Skeletal muscle tissue (tissue), 4 donors: Measurements from ENCODE around the gene LPCAT1. TPM values are rescaled to one million over a fixed set of nuclear protein-coding genes. Genes with fewer than 3 reads are reported as not detected.

Experiments used
- H3K27ac ChIP-seq: one replicate; pipeline ENCODE4 v1.7.0; 2013; ENCODE audit warnings: mild to moderate bottlenecking, low read depth, low read length, inconsistent platforms
- H3K27me3 ChIP-seq, 3 donors: one replicate each; pipeline ENCODE4 v1.7.0; 2013; ENCODE audit warnings: low read length in 3 of 3; ENCODE audit not compliant: control insufficient read depth in 3 of 3, insufficient read depth in 3 of 3
- H3K36me3 ChIP-seq, 3 donors: one replicate each; pipeline ENCODE4 v1.7.0; 2013; ENCODE audit warnings: low read length in 3 of 3; ENCODE audit not compliant: control insufficient read depth in 3 of 3, insufficient read depth in 3 of 3
- H3K4me1 ChIP-seq, 3 donors: one replicate each; pipeline ENCODE4 v1.7.0; 2013; ENCODE audit warnings: low read length in 3 of 3, mild to moderate bottlenecking in 3 of 3; ENCODE audit not compliant: control insufficient read depth in 3 of 3, insufficient read depth in 3 of 3
- H3K4me3 ChIP-seq, 3 donors: one replicate each; pipeline ENCODE4 v1.7.0; 2013; ENCODE audit warnings: low read length in 3 of 3
- H3K9ac ChIP-seq, 3 donors: one replicate each; pipeline ENCODE4 v1.7.0; 2013; ENCODE audit warnings: low read length in 3 of 3, mild to moderate bottlenecking in 3 of 3, moderate library complexity in 2 of 3, low read depth in 1 of 3
- H3K9me3 ChIP-seq, 3 donors: one replicate each; pipeline ENCODE4 v1.7.0; 2013; ENCODE audit warnings: low read length in 3 of 3; ENCODE audit not compliant: control insufficient read depth in 3 of 3
- total RNA-seq: library from RNA; depleted of rRNA; stranded (reverse); fragments of >200 nt; gene quantifications from one replicate; pipeline ENCODE4 v1.2.3, GENCODE V29; 2014
- donor health status: Osteomylitis.

LPCAT1 gene
- total RNA-seq, 1 donor from 2014 or later, result 35.5 TPM

DNA sequence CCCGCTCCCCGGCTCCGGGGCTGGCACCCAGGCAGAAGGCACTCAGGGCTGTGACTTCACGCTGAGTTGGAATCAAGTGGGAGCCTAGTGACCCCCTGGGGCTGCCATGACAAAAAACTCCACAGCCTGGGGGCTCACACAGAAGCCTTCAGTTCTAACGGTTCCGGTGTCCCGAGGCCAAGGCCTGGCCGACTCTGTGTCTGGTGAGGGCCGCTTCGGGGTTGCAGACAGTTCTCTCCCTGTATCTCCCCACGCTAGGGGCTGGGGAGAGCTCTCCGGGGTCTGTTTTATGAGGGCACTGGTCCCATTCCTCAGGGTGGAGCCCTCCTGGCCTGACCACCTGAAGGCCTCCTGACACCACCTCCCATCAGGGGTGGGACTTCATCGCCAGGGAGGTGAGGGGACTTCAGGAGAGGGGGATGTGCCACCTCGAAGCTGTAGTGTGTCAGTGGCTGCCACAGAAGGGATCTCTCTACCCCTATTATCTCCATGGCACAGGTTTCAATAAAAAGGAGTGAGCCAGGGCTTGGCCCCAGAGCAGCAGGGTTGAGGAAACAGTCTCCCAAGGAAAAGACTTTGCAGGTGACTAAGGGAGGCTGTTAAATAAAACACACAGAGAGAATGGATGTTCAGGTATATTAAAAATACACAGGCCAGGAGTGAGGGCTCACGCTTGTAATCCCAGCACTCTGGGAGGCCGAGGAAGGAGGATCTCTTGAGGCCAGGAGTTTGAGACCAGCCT, 77.0 kb downstream of the LPCAT1 start:
- Histone ChIP-seq H3K4me3 (no peak overlapping the region), H3K9ac (no peak overlapping the region), H3K9me3 (no peaks in the 10 kb centered on the region), H3K27me3 (peaks cover 43 to 64% (median 56%) of the 10 kb centered on the region in 3 donors), H3K4me1 (peaks cover 0 to 4% (median 3%) of the 10 kb centered on the region in 3 donors), H3K27ac (no peak overlapping the region), H3K36me3 (no peaks in the 10 kb centered on the region)

DNA sequence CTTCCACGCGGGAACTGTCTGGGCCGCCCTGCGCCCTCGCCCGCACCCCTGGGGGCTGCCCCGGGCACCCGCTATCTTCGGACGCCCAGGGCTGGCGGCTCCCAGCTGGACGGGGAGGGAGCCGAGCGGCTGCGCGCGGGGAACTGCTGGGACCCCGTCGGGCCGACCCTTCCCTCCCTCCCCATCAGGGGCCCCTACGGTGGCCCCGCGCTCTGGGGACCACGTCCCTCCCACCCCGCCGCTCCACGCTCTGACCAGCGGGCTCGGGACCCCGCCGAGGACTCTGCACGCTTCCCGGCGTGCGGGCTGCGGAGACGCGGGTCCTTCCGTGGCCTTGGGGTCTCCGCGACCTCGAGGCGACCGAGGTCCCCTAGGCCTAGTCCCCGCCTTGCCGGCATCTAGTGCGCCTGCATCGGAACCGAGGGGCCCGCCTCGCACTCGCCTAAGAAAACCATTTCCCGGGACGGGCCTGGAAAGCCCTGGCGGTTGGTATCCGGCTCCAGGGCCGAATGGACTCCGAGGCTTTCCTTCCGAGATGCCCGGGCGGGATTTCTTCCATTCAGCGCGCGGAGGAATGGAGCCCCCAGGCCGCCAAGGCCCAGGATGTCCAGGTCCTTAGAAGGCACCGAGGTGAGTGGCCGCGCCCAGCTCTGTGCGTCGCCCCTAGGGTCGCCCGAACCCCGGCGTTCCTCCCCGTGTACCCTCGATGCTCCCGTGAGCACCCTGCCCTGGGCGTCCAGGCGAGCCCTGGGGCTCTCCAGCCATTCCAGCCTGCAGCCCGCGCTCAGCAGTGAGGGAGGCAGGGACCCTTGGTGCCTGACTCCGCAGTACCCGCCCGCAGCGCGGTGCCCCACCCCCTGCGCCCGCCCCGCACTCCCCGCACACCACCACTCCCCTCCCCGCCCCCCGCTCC, 77.8 kb downstream of the LPCAT1 start:
- H3K9ac ChIP-seq, result no peak overlapping the region
- peaks cover 43 to 70% (median 63%) of the 10 kb centered on the region in 3 donors for H3K27me3 ChIP-seq
- H3K9me3 ChIP-seq, result peaks cover 0 to 3% (median 0%) of the 10 kb centered on the region in 3 donors
- no peak overlapping the region for H3K4me3 ChIP-seq
- H3K4me1 ChIP-seq, result peaks cover 0 to 4% (median 3%) of the 10 kb centered on the region in 3 donors
- no peaks in the 10 kb centered on the region for H3K36me3 ChIP-seq
- H3K27ac ChIP-seq, result no peak overlapping the region

DNA sequence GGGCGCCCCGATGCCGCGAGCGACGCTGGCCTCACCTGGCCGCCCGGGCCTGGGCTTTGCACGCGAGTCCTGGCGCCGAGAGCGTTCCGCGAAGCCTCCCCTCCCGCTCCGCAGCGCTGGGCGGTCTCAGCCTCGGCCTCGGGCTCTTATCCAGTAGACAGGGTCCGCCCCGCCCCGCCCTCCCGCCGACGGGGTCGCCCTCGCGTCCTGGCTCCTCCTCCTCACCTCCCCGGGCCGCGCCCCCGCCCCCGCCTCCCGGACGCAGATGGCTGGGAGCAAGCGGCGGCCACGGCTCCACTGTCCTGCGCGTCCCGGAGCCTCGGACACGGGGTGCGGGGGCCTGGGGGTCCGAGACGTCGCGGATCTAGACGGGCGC, 78.5 kb downstream of the LPCAT1 start, which contains the start of gene SLC6A3:
SLC6A3 (minus strand) TSS at position 128 of the 376 bp plus-strand sequence. CDS start 2,243 bp downstream, outside the sequence.
- Histone ChIP-seq H3K9me3 (peaks cover 0 to 5% (median 4%) of the 10 kb centered on the region in 3 donors), H3K36me3 (no peaks in the 10 kb centered on the region), H3K4me3 (no peak within 1 kb of the TSS), H3K27me3 (peaks cover 40 to 71% (median 63%) of the 10 kb centered on the region in 3 donors), H3K4me1 (peaks cover 0 to 4% (median 3%) of the 10 kb centered on the region in 3 donors), H3K27ac (no peak within 1 kb of the TSS), H3K9ac (no peak within 1 kb of the TSS)

DNA sequence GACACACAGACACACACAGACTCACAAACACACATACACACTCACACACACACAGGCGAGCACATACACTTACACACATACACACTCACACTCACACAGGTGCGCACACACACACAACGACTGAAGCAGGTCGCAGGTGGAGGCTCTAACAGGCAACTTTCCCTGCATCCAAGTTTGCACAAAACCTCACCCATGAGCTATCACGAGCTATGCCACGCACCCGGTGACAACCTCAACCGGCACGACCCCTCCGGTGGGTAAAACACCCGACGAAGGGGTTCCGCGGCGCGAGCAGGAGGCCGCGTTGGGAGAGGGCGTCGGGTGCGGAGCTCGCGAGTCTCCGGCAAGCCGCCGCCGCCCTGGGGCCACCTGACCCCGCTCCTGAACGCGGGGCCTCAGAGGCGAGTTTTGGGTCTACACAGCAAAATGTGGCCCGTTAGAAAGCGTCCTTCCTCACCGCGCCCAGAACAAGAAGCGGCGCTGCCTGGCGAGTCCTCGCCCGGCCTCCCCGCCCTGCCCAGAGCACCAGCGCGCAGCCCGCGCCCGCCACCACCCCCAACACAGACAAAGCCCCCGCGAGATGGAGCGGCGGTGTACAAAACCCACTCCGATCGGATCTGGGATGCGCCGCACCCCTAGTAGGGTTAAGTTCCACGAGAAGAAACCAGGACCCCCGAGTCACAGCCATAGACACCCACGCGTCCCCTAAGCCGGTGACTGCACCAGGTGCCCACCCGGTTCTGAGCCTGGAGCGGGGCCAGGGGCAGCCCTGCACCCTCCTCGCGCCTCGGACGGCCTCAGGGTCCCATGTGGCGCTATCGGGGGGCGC, 79.2 kb downstream of the LPCAT1 start:
- no peak overlapping the region for H3K27ac ChIP-seq
- H3K4me3 ChIP-seq, result no peak overlapping the region
- peaks cover 0 to 4% (median 3%) of the 10 kb centered on the region in 3 donors for H3K4me1 ChIP-seq
- H3K9me3 ChIP-seq, result peaks cover 0 to 6% (median 4%) of the 10 kb centered on the region in 3 donors
- no peak overlapping the region for H3K9ac ChIP-seq
- H3K36me3 ChIP-seq, result no peaks in the 10 kb centered on the region
- H3K27me3 ChIP-seq, result peaks cover 45 to 74% (median 64%) of the 10 kb centered on the region in 3 donors

DNA sequence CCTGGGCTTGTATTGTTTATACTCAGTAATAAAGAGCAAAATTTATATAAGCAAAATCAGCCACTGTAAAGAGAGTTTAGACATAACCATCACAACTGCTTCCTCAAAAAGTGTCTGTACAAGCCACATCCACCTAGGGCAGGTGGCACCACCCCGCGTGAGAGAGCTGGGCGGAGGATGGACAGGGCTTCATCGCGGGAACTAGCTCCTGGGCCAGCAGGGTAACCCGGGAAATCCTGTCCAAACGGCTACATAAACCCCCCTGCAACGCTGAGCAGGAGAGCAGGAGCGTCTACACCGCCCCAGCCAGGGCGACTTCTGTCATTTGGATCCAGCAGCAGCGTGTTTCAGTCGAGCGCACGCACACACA, 79.8 kb downstream of the LPCAT1 start:
- H3K4me3 ChIP-seq, result no peak overlapping the region

DNA sequence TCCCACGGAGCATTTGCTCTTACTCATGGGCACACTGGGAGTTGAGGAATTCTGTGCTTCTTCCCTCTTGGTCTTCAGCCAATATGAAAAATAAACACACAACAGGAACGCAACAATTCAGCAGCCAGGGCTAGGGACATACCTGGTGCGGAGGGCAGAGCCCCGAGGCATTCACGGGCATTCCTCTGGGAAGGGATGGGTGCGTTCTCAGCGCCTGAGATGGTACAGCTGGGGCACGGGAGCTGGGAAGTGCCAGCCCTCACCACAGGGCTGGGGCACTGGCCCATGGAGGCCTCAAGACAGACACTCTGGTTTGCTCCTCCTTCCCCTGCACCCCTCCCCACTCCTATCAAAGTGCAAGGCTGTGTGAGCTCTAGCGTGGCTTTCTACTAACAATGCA, 80.6 kb downstream of the LPCAT1 start:
- Histone ChIP-seq H3K27me3 (peaks cover 48 to 76% (median 60%) of the 10 kb centered on the region in 3 donors), H3K4me3 (no peak overlapping the region), H3K9ac (no peak overlapping the region)

More for the DNA sequence above, 79.8 kb downstream of the LPCAT1 start:
- Histone ChIP-seq H3K27me3 (peaks cover 45 to 72% (median 63%) of the 10 kb centered on the region in 3 donors), H3K27ac (no peak overlapping the region), H3K9ac (no peak overlapping the region), H3K4me1 (peaks cover 0 to 4% (median 3%) of the 10 kb centered on the region in 3 donors), H3K9me3 (peaks cover 0 to 6% (median 4%) of the 10 kb centered on the region in 3 donors), H3K36me3 (no peaks in the 10 kb centered on the region)

DNA sequence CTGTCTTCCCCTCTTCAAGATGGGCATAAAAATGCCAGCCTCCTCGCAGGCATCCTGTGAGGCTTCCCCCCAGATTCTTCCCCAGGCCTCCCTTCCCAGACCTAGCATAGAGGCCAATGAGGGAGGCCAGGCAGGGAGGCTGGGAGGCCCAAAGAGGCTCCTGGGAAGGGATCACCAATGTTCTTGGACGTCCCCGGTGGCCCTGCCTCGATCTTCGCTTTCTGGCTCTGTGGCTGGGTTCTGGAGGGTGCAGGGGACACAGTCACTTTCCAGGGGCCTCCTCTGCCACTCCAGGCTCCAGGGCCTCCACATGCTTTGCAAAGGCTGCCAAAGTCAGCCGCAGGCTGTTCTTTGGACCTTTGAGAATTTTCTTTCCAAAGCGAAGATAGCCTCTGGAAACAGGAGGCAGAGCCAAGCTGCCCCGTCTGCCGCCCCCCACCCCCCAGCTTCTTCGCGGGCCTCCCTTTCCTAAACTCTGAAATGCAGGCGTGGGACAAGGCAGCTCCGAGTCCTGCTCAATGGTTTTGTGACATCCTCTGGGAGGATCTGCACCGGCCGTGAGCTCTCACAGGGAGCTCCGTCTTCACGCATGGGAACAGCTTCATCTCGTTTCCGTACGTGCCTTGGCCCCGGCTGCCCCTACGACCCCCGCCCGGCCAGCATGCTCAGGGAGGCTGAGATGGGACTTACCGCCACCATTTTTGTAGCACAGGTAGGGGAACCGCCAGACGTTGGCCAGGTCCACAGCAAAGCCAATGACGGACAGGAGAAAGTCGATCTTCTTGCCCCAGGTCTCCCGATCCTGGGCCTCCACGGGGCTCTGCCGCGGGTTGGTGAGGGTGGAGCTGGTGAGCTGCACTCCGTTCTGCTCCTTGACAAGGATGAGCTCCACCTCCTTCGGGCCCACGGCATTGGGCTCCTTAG, 81.3 kb downstream of the LPCAT1 start:
- no peak overlapping the region for H3K27ac ChIP-seq
- no peaks in the 10 kb centered on the region for H3K36me3 ChIP-seq
- H3K4me3 ChIP-seq, result no peak overlapping the region
- H3K4me1 ChIP-seq, result peaks cover 0 to 4% (median 3%) of the 10 kb centered on the region in 3 donors
- peaks cover 47 to 73% (median 58%) of the 10 kb centered on the region in 3 donors for H3K27me3 ChIP-seq
- peaks cover 0 to 6% (median 4%) of the 10 kb centered on the region in 3 donors for H3K9me3 ChIP-seq
- no peak overlapping the region for H3K9ac ChIP-seq

More for the DNA sequence above, 80.6 kb downstream of the LPCAT1 start:
- Histone ChIP-seq H3K4me1 (peaks cover 0 to 4% (median 3%) of the 10 kb centered on the region in 3 donors), H3K36me3 (no peaks in the 10 kb centered on the region), H3K27ac (no peak overlapping the region), H3K9me3 (peaks cover 0 to 6% (median 4%) of the 10 kb centered on the region in 3 donors)

DNA sequence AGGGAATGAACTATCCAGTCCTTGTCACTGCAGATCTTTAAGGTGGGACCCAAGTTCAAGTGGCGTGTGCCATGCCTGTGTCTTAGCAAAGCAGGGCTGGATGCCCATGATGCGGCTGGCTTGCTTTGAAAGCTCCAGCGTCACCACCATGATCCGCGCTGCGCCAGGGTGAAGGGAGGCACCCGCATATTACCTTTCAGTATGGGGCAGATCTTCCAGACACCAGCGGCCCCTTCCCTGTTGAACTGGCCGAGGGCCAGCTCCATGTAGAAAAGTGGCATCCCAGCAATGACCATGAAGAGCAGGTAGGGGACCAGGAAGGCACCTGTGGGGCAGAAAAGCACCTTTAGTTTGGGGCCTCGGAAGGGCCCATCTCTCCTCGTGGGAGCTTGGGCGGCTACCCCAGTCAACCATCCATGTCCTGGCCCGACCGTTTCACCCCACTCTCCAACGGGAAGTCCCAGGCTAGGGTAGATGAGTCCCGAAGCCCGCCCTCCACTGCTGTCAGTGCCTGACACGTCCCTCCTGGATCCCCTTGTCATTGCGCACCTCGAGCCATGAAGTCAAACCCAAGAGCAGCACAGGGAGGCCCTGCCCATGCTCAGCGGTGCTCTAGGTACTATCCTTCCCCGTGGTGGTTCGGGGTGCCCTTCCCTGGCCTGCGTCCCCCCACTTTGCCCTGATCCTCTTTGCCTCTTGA, 82.4 kb downstream of the LPCAT1 start:
- no peak overlapping the region for H3K27ac ChIP-seq
- H3K27me3 ChIP-seq, result peaks cover 38 to 63% (median 53%) of the 10 kb centered on the region in 3 donors

More for the DNA sequence above, 82.4 kb downstream of the LPCAT1 start:
- H3K36me3 ChIP-seq, result no peaks in the 10 kb centered on the region
- H3K9me3 ChIP-seq, result peaks cover 0 to 6% (median 4%) of the 10 kb centered on the region in 3 donors
- H3K9ac ChIP-seq, result no peak overlapping the region
- no peak overlapping the region for H3K4me3 ChIP-seq
- peaks cover 0 to 4% (median 3%) of the 10 kb centered on the region in 3 donors for H3K4me1 ChIP-seq
